GM13976 (cell line): ENCODE results near the gene ANKLE2.
"Not testable (repeated sequence)": the region's sequence is repeated elsewhere in the genome, so short reads cannot be mapped to it uniquely, and the experiment has no call there.

Source experiments
- DNase-seq: peaks from one replicate; pipeline ENCODE4 v3.0.0; 2012; ENCODE audit warnings: low spot score
- in situ Hi-C: fragments of 300-500 bp; cut with MboI; formaldehyde crosslinking; loops from one replicate; pipeline ENCODE4 v1.12.0; 2022; ENCODE audit warnings: low sequenced_read_pairs, mixed read lengths, inconsistent platforms; ENCODE audit not compliant: unreplicated experiment
- TF ChIP-seq, protein P1 (sequence below): IDR thresholded peaks from 2 replicates; pipeline ENCODE4 v1.5.1; 2012; ENCODE audit warnings: borderline replicate concordance, mild to moderate bottlenecking; ENCODE audit not compliant: insufficient read depth; ENCODE audit errors: extremely low read depth, missing control alignments, control extremely low read depth

Gene ANKLE2

GRCh38 chr12:132700212-132700822 lies 61.3 kb downstream of the ANKLE2 start:
- in situ Hi-C loops = no loop called here
- no peak for DNase-seq

GRCh38 chr12:132698341-132698740 lies 63.3 kb downstream of the ANKLE2 start:
- in situ Hi-C loops = no loop called here

More at GRCh38 chr12:132700212-132700822, 61.3 kb downstream of the ANKLE2 start:
- TF ChIP-seq, protein P1, sequence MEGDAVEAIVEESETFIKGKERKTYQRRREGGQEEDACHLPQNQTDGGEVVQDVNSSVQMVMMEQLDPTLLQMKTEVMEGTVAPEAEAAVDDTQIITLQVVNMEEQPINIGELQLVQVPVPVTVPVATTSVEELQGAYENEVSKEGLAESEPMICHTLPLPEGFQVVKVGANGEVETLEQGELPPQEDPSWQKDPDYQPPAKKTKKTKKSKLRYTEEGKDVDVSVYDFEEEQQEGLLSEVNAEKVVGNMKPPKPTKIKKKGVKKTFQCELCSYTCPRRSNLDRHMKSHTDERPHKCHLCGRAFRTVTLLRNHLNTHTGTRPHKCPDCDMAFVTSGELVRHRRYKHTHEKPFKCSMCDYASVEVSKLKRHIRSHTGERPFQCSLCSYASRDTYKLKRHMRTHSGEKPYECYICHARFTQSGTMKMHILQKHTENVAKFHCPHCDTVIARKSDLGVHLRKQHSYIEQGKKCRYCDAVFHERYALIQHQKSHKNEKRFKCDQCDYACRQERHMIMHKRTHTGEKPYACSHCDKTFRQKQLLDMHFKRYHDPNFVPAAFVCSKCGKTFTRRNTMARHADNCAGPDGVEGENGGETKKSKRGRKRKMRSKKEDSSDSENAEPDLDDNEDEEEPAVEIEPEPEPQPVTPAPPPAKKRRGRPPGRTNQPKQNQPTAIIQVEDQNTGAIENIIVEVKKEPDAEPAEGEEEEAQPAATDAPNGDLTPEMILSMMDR = no peak

DNA sequence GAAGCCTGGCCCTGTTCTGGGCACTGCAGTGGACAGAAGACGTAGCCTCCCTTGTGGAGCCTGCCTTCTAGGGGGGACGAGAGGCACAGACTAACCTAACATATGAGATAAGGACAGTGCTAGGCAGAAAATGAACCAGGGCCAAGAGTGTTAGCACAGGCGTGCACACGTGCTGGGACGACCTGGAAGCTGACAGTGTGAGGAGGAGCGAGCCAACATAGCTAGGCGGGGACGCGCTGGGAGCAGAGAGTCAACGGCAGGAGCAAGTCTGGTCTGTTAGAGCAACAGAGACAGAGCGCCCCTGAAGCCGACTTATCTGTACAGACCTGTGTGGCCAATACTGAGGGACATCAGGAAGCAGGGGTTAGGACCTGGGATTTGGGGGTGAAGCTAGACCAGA lies 66.2 kb downstream of the ANKLE2 start:
- DNase-seq = no peak
- in situ Hi-C loops = no loop called here
- TF ChIP-seq, protein P1 = no peak

More at GRCh38 chr12:132698341-132698740, 63.3 kb downstream of the ANKLE2 start:
- no peak for DNase-seq
- TF ChIP-seq, protein P1 = no peak

DNA sequence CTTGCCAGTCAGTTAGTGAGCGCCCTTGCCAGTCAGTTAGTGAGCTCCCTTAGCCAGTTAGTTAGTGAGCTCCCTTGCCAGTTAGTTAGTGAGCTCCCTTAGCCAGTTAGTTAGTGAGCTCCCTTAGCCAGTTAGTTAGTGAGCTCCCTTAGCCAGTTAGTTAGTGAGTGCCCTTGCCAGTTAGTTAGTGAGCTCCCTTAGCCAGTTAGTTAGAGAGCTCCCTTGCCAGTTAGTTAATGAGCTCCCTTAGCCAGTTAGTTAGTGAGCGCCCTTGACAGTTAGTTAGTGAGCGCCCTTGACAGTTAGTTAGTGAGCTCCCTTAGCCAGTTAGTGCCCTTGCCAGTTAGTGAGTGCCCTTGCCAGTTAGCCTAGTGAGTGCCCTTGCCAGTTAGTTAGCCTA lies 66.7 kb downstream of the ANKLE2 start:
- in situ Hi-C loops, DNase-seq: not testable (repeated sequence)

DNA sequence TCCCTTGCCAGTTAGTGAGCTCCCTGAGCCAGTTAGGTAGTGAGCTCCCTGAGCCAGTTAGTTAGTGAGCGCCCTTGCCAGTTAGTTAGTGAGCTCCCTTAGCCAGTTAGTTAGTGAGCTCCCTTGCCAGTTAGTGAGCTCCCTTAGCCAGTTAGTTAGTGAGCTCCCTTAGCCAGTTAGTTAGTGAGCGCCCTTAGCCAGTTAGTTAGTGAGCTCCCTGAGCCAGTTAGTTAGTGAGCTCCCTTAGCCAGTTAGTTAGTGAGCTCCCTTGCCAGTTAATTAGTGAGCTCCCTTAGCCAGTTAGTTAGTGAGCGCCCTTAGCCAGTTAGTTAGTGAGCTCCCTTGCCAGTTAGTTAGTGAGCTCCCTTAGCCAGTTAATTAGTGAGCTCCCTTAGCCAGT lies 69.6 kb downstream of the ANKLE2 start:
- DNase-seq, in situ Hi-C loops: not testable (repeated sequence)

DNA sequence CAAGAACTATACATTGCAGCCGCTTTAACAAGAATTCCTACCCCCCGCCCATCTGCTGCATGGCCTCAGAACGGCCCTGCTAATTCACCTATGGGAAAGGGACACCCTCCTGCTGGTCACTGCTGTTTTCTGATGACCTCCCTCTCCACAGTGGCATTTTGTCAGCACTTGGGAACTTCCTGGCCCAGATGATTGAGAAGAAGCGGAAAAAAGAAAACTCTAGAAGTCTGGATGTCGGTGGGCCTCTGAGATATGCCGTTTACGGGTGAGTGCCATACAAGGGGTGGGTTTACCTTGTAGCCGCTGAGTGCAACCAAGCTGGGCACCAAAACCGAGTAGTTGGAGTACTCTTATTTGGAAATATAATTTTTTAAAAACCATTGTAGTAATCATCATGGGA lies 71.5 kb downstream of the ANKLE2 start:
- TF ChIP-seq, protein P1 = no peak
- DNase-seq = no peak
- in situ Hi-C loops = no loop called here

DNA sequence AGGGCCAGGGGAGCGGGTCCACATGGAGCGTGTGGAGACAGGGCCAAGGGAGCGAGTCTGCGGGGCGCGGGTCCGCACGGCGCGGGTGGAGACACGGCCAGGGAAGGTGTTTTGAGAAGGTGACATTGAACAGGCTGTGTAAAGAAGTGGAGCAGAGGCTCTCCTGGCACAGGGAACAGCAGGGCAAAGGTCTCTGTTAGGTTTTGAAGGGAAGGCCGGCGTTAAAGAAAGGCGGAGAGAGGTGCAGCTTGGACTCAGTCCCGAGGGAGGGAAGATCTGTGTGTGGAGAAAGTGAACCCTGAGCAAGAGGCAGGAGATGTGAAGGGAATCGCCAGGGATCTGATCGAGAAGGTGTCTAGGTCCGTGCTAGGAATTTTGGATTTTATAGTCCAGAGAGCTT lies 72.4 kb downstream of the ANKLE2 start:
- DNase-seq = no peak
- TF ChIP-seq, protein P1 = no peak
- in situ Hi-C loops = no loop called here
